Kidney epithelial cell (primary cell): ENCODE measurements around the gene MANEAL. TPM values are rescaled to one million over a fixed set of nuclear protein-coding genes. Genes with fewer than 3 reads are reported as not detected.

Source experiments
- DNase-seq: peaks from one replicate; pipeline ENCODE4 v3.0.0-alpha.2; 2010; ENCODE audit warnings: low read depth
- H3K27me3 ChIP-seq: 2 replicates; pipeline ENCODE4 v1.6.0; 2011; ENCODE audit warnings: low read length; ENCODE audit not compliant: control insufficient read depth, insufficient read depth
- H3K36me3 ChIP-seq: 2 replicates; pipeline ENCODE4 v1.5.1; 2011; ENCODE audit warnings: low read length; ENCODE audit not compliant: control insufficient read depth, insufficient read depth
- H3K4me3 ChIP-seq: 2 replicates; pipeline ENCODE4 v1.5.1; 2011; ENCODE audit warnings: low read depth, mild to moderate bottlenecking, control low read depth, low read length
- CTCF ChIP-seq: IDR thresholded peaks from 2 replicates; pipeline ENCODE4 v1.5.1; 2011; ENCODE audit warnings: mild to moderate bottlenecking, moderate library complexity, low read length, control low read depth, inconsistent platforms; ENCODE audit not compliant: insufficient read depth, poor library complexity, severe bottlenecking
- total RNA-seq: library from RNA; depleted of rRNA; stranded (reverse); fragments of >200 nt; gene quantifications from 2 replicates; pipeline ENCODE4 v1.2.3, GENCODE V29; 2015

MANEAL gene
- total RNA-seq, 1 donor from 2014 or later = 8.7 TPM

GRCh38 chr1:37817481-37817880, 23.8 kb downstream of the MANEAL start:
- no peak for TF ChIP-seq CTCF
- Histone ChIP-seq H3K36me3 (no peaks in the 10 kb centered on the region), H3K4me3 (no peak overlapping the region), H3K27me3 (no peaks in the 10 kb centered on the region)
- no peak for DNase-seq

- Histone ChIP-seq H3K27me3 (no peaks in the 10 kb centered on the region), H3K4me3 (no peak overlapping the region), H3K36me3 (no peaks in the 10 kb centered on the region)
- TF ChIP-seq CTCF = no peak
- no peak for DNase-seq
Measured at GRCh38 chr1:37821481-37821880, 27.8 kb downstream of the MANEAL start.

- no peaks in the 10 kb centered on the region for H3K36me3 ChIP-seq
- no peak overlapping the region for H3K4me3 ChIP-seq
- TF ChIP-seq CTCF = no peak
- no peaks in the 10 kb centered on the region for H3K27me3 ChIP-seq
- no peak for DNase-seq
Measured at GRCh38 chr1:37822906-37823815, 29.5 kb downstream of the MANEAL start.

GRCh38 chr1:37824001-37824400, 30.4 kb downstream of the MANEAL start:
- no peak for TF ChIP-seq CTCF
- no peak for DNase-seq
- no peaks in the 10 kb centered on the region for H3K36me3 ChIP-seq
- no peak overlapping the region for H3K4me3 ChIP-seq
- H3K27me3 ChIP-seq = no peaks in the 10 kb centered on the region

- no peak for DNase-seq
- H3K4me3 ChIP-seq = no peak overlapping the region
- H3K27me3 ChIP-seq = no peaks in the 10 kb centered on the region
- TF ChIP-seq CTCF = no peak
- H3K36me3 ChIP-seq = no peaks in the 10 kb centered on the region
Measured at GRCh38 chr1:37825506-37825905, 31.9 kb downstream of the MANEAL start.
